HepG2 (cell line): Measurements from ENCODE around the gene UNKL. TPM values are rescaled to one million over a fixed set of nuclear protein-coding genes. Genes with fewer than 3 reads are reported as not detected.

Experiments used
- EHMT2 ChIP-seq: fragments of 200-600 bp; sonication (generic); IDR thresholded peaks from 2 replicates; pipeline ENCODE4 v1.7.0; 2017; ENCODE audit warnings: antibody characterized with exemption, low read depth, low read length, borderline replicate concordance
- ESRRA ChIP-seq: sonication (generic); formaldehyde crosslinking; IDR thresholded peaks from 2 replicates; pipeline ENCODE4 v1.5.1; 2020; ENCODE audit warnings: mild to moderate bottlenecking, low read depth, missing genetic modification reagents
- FUBP1 ChIP-seq: sonication (generic); formaldehyde crosslinking; IDR thresholded peaks from 2 replicates; pipeline ENCODE4 v1.5.1; 2020; ENCODE audit warnings: missing genetic modification reagents, mild to moderate bottlenecking, borderline replicate concordance
- RBFOX2 ChIP-seq: fragments of 200-400 bp; formaldehyde crosslinking; IDR thresholded peaks from 2 replicates; pipeline ENCODE4 v1.6.1; 2017; ENCODE audit warnings: low read depth, mild to moderate bottlenecking, low read length
- RERE ChIP-seq: IDR thresholded peaks from 2 replicates; pipeline ENCODE4 v1.6.1; 2016; ENCODE audit warnings: low read depth, missing genetic modification reagents, missing compliant biosample characterization
- SALL1 ChIP-seq: sonication (generic); formaldehyde crosslinking; IDR thresholded peaks from 2 replicates; pipeline ENCODE4 v1.8.0; 2022; ENCODE audit warnings: mild to moderate bottlenecking, missing genetic modification reagents
- STAT6 ChIP-seq: sonication (generic); formaldehyde crosslinking; IDR thresholded peaks from 2 replicates; pipeline ENCODE4 v1.4.0; 2020; ENCODE audit warnings: missing genetic modification reagents, mild to moderate bottlenecking, borderline replicate concordance
- SUZ12 ChIP-seq: fragments of 150-350 bp; IDR thresholded peaks from 2 replicates; pipeline ENCODE4 v1.6.1; 2014; ENCODE audit warnings: low read depth, low read length
- TERF1 ChIP-seq: sonication (generic); formaldehyde crosslinking; IDR thresholded peaks from 2 replicates; pipeline ENCODE4 v1.8.0; 2022; ENCODE audit warnings: mild to moderate bottlenecking, missing genetic modification reagents, moderate library complexity
- TGIF2 ChIP-seq: IDR thresholded peaks from 2 replicates; pipeline ENCODE4 v1.6.1; 2016; ENCODE audit warnings: control low read depth, missing compliant biosample characterization
- ZC3H4 ChIP-seq: sonication (generic); formaldehyde crosslinking; IDR thresholded peaks from 2 replicates; pipeline ENCODE4 v1.4.0; 2020; ENCODE audit warnings: missing genetic modification reagents, borderline replicate concordance
- ZNF34 ChIP-seq: sonication (generic); formaldehyde crosslinking; IDR thresholded peaks from 2 replicates; pipeline ENCODE4 v1.4.0; 2020; ENCODE audit warnings: mild to moderate bottlenecking, missing genetic modification reagents, borderline replicate concordance
- ZSCAN30 ChIP-seq: sonication (generic); formaldehyde crosslinking; IDR thresholded peaks from 2 replicates; pipeline ENCODE4 v1.5.0; 2020; ENCODE audit warnings: mild to moderate bottlenecking, missing genetic modification reagents
- polyA plus RNA-seq, 8 experiments: library from polyadenylated mRNA; depleted of rRNA in 3 of 8; stranded (reverse) in 7 of 8; unstranded in 1 of 8; fragments of >200 nt; fragmentation: Illumina TruSeq in 4 of 8; extraction: Trizol in 4 of 8; gene quantifications; 2 replicates each; pipeline versions ENCODE4 v1.2.1 to v1.2.3, GENCODE V29; 2011 to 2016; ENCODE audit warnings: low read depth in 4 of 8, missing spikeins in 1 of 8, mixed read lengths in 1 of 8; ENCODE audit not compliant: insufficient read depth in 1 of 8
- total RNA-seq, 5 experiments: library from RNA; depleted of rRNA; stranded (reverse); fragments of >200 nt; fragmentation: Illumina TruSeq; extraction: Trizol; gene quantifications; 2 replicates each; pipeline ENCODE4 v1.2.3, GENCODE V29; 2016; ENCODE audit warnings: low read depth in 1 of 5
- TF ChIP-seq, protein P1 (sequence below): sonication (generic); formaldehyde crosslinking; conservative IDR thresholded peaks from 2 replicates; pipeline ENCODE4 v1.8.0; 2022; ENCODE audit warnings: mild to moderate bottlenecking, moderate library complexity, missing genetic modification reagents

Gene UNKL
- total and polyA plus RNA-seq, 2 of the 13 experiments (the other 11 are each of a cell fraction or from before 2014, with no cell fraction given), result 10.4 to 17.6 TPM

GRCh38 chr16:1331712-1332617 lies 82.5 kb downstream of the UNKL start (continued):
- TF ChIP-seq STAT6 (CRISPR knock-in tag) (0 out of 2 replicates have a peak, but pooled peaks have one; percentile 63), RBFOX2 (no peak), ESRRA (CRISPR knock-in tag) (no peak), RERE (no peak), SALL1 (CRISPR knock-in tag) (peak; percentile 48), ZNF34 (no peak), ZC3H4 (no peak), EHMT2 (no peak), TERF1 (no peak), SUZ12 (no peak), FUBP1 (CRISPR knock-in tag) (no peak), TGIF2 (CRISPR knock-in tag) (peak; percentile 73), ZSCAN30 (CRISPR knock-in tag) (no peak)
- TF ChIP-seq, protein P1, sequence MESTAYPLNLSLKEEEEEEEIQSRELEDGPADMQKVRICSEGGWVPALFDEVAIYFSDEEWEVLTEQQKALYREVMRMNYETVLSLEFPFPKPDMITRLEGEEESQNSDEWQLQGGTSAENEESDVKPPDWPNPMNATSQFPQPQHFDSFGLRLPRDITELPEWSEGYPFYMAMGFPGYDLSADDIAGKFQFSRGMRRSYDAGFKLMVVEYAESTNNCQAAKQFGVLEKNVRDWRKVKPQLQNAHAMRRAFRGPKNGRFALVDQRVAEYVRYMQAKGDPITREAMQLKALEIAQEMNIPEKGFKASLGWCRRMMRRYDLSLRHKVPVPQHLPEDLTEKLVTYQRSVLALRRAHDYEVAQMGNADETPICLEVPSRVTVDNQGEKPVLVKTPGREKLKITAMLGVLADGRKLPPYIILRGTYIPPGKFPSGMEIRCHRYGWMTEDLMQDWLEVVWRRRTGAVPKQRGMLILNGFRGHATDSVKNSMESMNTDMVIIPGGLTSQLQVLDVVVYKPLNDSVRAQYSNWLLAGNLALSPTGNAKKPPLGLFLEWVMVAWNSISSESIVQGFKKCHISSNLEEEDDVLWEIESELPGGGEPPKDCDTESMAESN (CRISPR knock-in tag), result no peak
